H4 (cell line): ENCODE results near the gene C15orf61. TPM values are rescaled to one million over a fixed set of nuclear protein-coding genes. Genes with fewer than 3 reads are reported as not detected.

Experiments
- total RNA-seq: library from RNA; depleted of rRNA; stranded (reverse); fragments of >200 nt; shearing (Covaris generic); gene quantifications from 2 replicates; pipeline ENCODE4 v1.2.3, GENCODE V29; 2014; rRNA removed

Gene C15orf61
- total RNA-seq, 1 experiment from 2014 or later = 2.4 TPM

Other genes with a start within 250 kb of the C15orf61 start
- gene MAP2K5, start 21.6 kb downstream of the C15orf61 start, total RNA-seq = 6.6 and 9.4 TPM in 2 replicates